Left lung (tissue), 10 donors: ENCODE measurements around the gene AKT1. TPM values are rescaled to one million over a fixed set of nuclear protein-coding genes. Genes with fewer than 3 reads are reported as not detected.

Source experiments
- ATAC-seq: fragments of 200-7000 bp; cut with Tn5 transposase; one replicate; pipeline ENCODE4 v1.9.1; 2020; ENCODE audit warnings: moderate library complexity
- DNase-seq, 4 donors: peaks; one replicate each; pipeline ENCODE4 v3.0.0-alpha.2; 2013 to 2020
- H3K27ac ChIP-seq, 2 donors: fragments of 200-600 bp; sonication (generic) in 1 of 2; one replicate each; pipeline versions ENCODE4 v1.5.0 to v1.8.0; 2020 to 2021
- H3K27me3 ChIP-seq, 2 donors: fragments of 200-600 bp; sonication (generic) in 1 of 2; one replicate each; pipeline versions ENCODE4 v1.5.0 to v1.8.0; 2020 to 2021
- H3K36me3 ChIP-seq, 2 donors: fragments of 200-600 bp; sonication (generic) in 1 of 2; one replicate each; pipeline versions ENCODE4 v1.5.0 to v1.8.0; 2020 to 2021
- H3K4me1 ChIP-seq, 2 donors: fragments of 200-600 bp; one replicate each; pipeline ENCODE4 v1.8.0; 2021
- H3K4me3 ChIP-seq, 2 donors: fragments of 200-600 bp; sonication (generic) in 1 of 2; one replicate each; pipeline versions ENCODE4 v1.5.0 to v1.8.0; 2020 to 2021; ENCODE audit warnings: mild to moderate bottlenecking in 1 of 2
- H3K9me3 ChIP-seq, 2 donors: fragments of 200-600 bp; sonication (generic) in 1 of 2; one replicate each; pipeline versions ENCODE4 v1.5.0 to v1.8.0; 2020 to 2021
- CTCF ChIP-seq, 2 donors: fragments of 200-600 bp; sonication (generic) in 1 of 2; IDR thresholded peaks; one replicate each; pipeline versions ENCODE4 v1.5.0 to v1.8.0; 2021; ENCODE audit warnings: antibody characterized with exemption in 2 of 2
- intact Hi-C, 2 donors: fragments of 100-400 bp; cut with DNase I; formaldehyde crosslinking; loops; one replicate each; pipeline versions ENCODE4 v1.11.2 to v1.14.2; 2022
- polyA plus RNA-seq, 6 donors: library from polyadenylated mRNA; unstranded; fragments of 120-200 nt; gene quantifications; one replicate each; pipeline ENCODE4 v1.2.1, GENCODE V29; 2013; ENCODE audit not compliant: insufficient read length in 6 of 6
- total RNA-seq, 2 donors: library from RNA; stranded (reverse); fragmentation: NEBNext Ultra II Directional; extraction: Animal tissue kit (Norgen Biotek cat#: 25700); gene quantifications; one replicate each; pipeline ENCODE4 v1.2.1, GENCODE V29; 2021
- donor health status: DM: no; HTN: yes; CAD: no.
- donor health status: DM: no; HTN: no; CAD: no.

The AKT1 gene
- total and polyA plus RNA-seq, 8 donors = 144 to 214 (median 173) TPM

GRCh38 chr14:104774453-104775072 lies 21.0 kb downstream of the AKT1 start:
- Histone ChIP-seq H3K27ac (no peak overlapping the region), H3K4me1 (no peaks in the 10 kb centered on the region), H3K27me3 (no peaks in the 10 kb centered on the region), H3K4me3 (no peak overlapping the region), H3K9me3 (peaks cover 0 to 5% of the 10 kb centered on the region in 2 donors), H3K36me3 (peaks cover 0 to 90% of the 10 kb centered on the region in 2 donors)
- no peak for TF ChIP-seq CTCF (IDR thresholded peaks at IDR 0.05)
- peak in 2 of 4 donors; percentile 55 to 83 for DNase-seq
- intact Hi-C loops = no loop called here
- ATAC-seq = no peak

GRCh38 chr14:104773505-104774452 lies 21.8 kb downstream of the AKT1 start:
- DNase-seq = peak in 1 of 4 donors; percentile 74
- intact Hi-C loops = no loop called here
- H3K27ac ChIP-seq = no peak overlapping the region
- H3K4me1 ChIP-seq = peaks cover 2 to 4% of the 10 kb centered on the region in 2 donors
- no peak overlapping the region for H3K4me3 ChIP-seq
- H3K36me3 ChIP-seq = peaks cover 0 to 86% of the 10 kb centered on the region in 2 donors
- peaks cover 0 to 5% of the 10 kb centered on the region in 2 donors for H3K9me3 ChIP-seq
- no peak for ATAC-seq
- H3K27me3 ChIP-seq = no peaks in the 10 kb centered on the region
- TF ChIP-seq CTCF (IDR thresholded peaks at IDR 0.05) = no peak

- ATAC-seq (no peak), DNase-seq (peak in 1 of 4 donors; percentile 76)
- peaks cover 0 to 80% of the 10 kb centered on the region in 2 donors for H3K36me3 ChIP-seq
- no peaks in the 10 kb centered on the region for H3K27me3 ChIP-seq
- H3K4me3 ChIP-seq = no peak overlapping the region
- peaks cover 0 to 5% of the 10 kb centered on the region in 2 donors for H3K9me3 ChIP-seq
- no peak for TF ChIP-seq CTCF (IDR thresholded peaks at IDR 0.05)
- H3K27ac ChIP-seq = no peak overlapping the region
- peaks cover 9 to 10% of the 10 kb centered on the region in 2 donors for H3K4me1 ChIP-seq
- intact Hi-C loops = no loop called here
These were observed 22.6 kb downstream of the AKT1 start for GRCh38 chr14:104772707-104773504.

- TF ChIP-seq CTCF (IDR thresholded peaks at IDR 0.05) = no peak
- H3K4me3 ChIP-seq = no peak overlapping the region
- H3K36me3 ChIP-seq = peaks cover 0 to 74% of the 10 kb centered on the region in 2 donors
- ATAC-seq (peak; percentile 20), DNase-seq (peak in 1 of 4 donors; percentile 74)
- no peaks in the 10 kb centered on the region for H3K27me3 ChIP-seq
- peaks cover 9 to 10% of the 10 kb centered on the region in 2 donors for H3K4me1 ChIP-seq
- no peak overlapping the region for H3K27ac ChIP-seq
- intact Hi-C loops = no loop called here
- peaks cover 0 to 5% of the 10 kb centered on the region in 2 donors for H3K9me3 ChIP-seq
These were observed 23.4 kb downstream of the AKT1 start for GRCh38 chr14:104771918-104772706.
